Measurements from ENCODE around the gene CCDC175.
A peak's percentile ranks its signal among the peaks of the same experiment; 100 is the strongest.

Gene CCDC175

GRCh38 chr14:59582845-59583509 lies 6.4 kb upstream of the CCDC175 start:
- H3K9ac ChIP-seq (ENCODE audit: low read depth, low read length) = no peak overlapping the region
- H3K27me3 ChIP-seq (ENCODE audit: insufficient read depth, low read length) = no peaks in the 10 kb centered on the region
- H3K36me3 ChIP-seq (ENCODE audit: insufficient read depth, low read length) = no peaks in the 10 kb centered on the region
- H3K9me3 ChIP-seq (ENCODE audit: insufficient read depth, low read depth, low read length) = no peaks in the 10 kb centered on the region
- WGBS = 92% methylated on average over 21 of the region's 23 CpGs
- H3K27ac ChIP-seq (ENCODE audit: low read depth, low read length) = no peak overlapping the region
- no peaks in the 10 kb centered on the region for H3K4me1 ChIP-seq (ENCODE audit: insufficient read depth, low read length)
- H3K4me3 ChIP-seq (ENCODE audit: low read length) = no peak overlapping the region

- no peak overlapping the region for H3K9ac ChIP-seq (ENCODE audit: low read depth, low read length)
- H3K4me3 ChIP-seq (ENCODE audit: low read length) = no peak overlapping the region
- WGBS = 100% methylated on average over 3 of the region's 3 CpGs
- no peak overlapping the region for H3K27ac ChIP-seq (ENCODE audit: low read depth, low read length)
- no peaks in the 10 kb centered on the region for H3K4me1 ChIP-seq (ENCODE audit: insufficient read depth, low read length)
- no peaks in the 10 kb centered on the region for H3K9me3 ChIP-seq (ENCODE audit: insufficient read depth, low read depth, low read length)
- no peaks in the 10 kb centered on the region for H3K36me3 ChIP-seq (ENCODE audit: insufficient read depth, low read length)
- H3K27me3 ChIP-seq (ENCODE audit: insufficient read depth, low read length) = no peaks in the 10 kb centered on the region
Observed at GRCh38 chr14:59582161-59582560, 5.5 kb upstream of the CCDC175 start.

- Histone ChIP-seq H3K4me1 (ENCODE audit: insufficient read depth, low read length) (no peaks in the 10 kb centered on the region), H3K27me3 (ENCODE audit: insufficient read depth, low read length) (peaks cover 2% of the 10 kb centered on the region), H3K9ac (ENCODE audit: low read depth, low read length) (no peak overlapping the region), H3K4me3 (ENCODE audit: low read length) (no peak overlapping the region), H3K27ac (ENCODE audit: low read depth, low read length) (no peak overlapping the region), H3K9me3 (ENCODE audit: insufficient read depth, low read depth, low read length) (no peaks in the 10 kb centered on the region), H3K36me3 (ENCODE audit: insufficient read depth, low read length) (no peaks in the 10 kb centered on the region)
- WGBS = 98% methylated on average over 2 of the region's 2 CpGs
Observed at GRCh38 chr14:59580911-59581310, 4.3 kb upstream of the CCDC175 start.

- H3K4me3 ChIP-seq (ENCODE audit: low read length) = no peak overlapping the region
Observed at GRCh38 chr14:59570122-59570521, 6.5 kb downstream of the CCDC175 start.

GRCh38 chr14:59566725-59567124 lies 9.9 kb downstream of the CCDC175 start:
- no peaks in the 10 kb centered on the region for H3K36me3 ChIP-seq (ENCODE audit: insufficient read depth, low read length)
- WGBS = 85% methylated on average over 3 of the region's 3 CpGs
- 0 out of 2 replicates have a peak overlapping the region, but pooled peaks have one; percentile 21 for H3K27ac ChIP-seq (ENCODE audit: low read depth, low read length)
- no peak overlapping the region for H3K9ac ChIP-seq (ENCODE audit: low read depth, low read length)
- no peaks in the 10 kb centered on the region for H3K9me3 ChIP-seq (ENCODE audit: insufficient read depth, low read depth, low read length)
- no peak overlapping the region for H3K4me3 ChIP-seq (ENCODE audit: low read length)
- peaks cover 34% of the 10 kb centered on the region for H3K4me1 ChIP-seq (ENCODE audit: insufficient read depth, low read length)
- no peaks in the 10 kb centered on the region for H3K27me3 ChIP-seq (ENCODE audit: insufficient read depth, low read length)

More at GRCh38 chr14:59570122-59570521, 6.5 kb downstream of the CCDC175 start:
- Histone ChIP-seq H3K27ac (ENCODE audit: low read depth, low read length) (no peak overlapping the region), H3K9ac (ENCODE audit: low read depth, low read length) (no peak overlapping the region), H3K9me3 (ENCODE audit: insufficient read depth, low read depth, low read length) (no peaks in the 10 kb centered on the region), H3K4me1 (ENCODE audit: insufficient read depth, low read length) (peaks cover 17% of the 10 kb centered on the region), H3K36me3 (ENCODE audit: insufficient read depth, low read length) (no peaks in the 10 kb centered on the region), H3K27me3 (ENCODE audit: insufficient read depth, low read length) (no peaks in the 10 kb centered on the region)

GRCh38 chr14:59566296-59566695 lies 10.3 kb downstream of the CCDC175 start:
- peak overlapping the region; percentile 67; the same call in 1 of the 2 replicates for H3K27ac ChIP-seq (ENCODE audit: low read depth, low read length)
- no peak overlapping the region for H3K4me3 ChIP-seq (ENCODE audit: low read length)
- H3K36me3 ChIP-seq (ENCODE audit: insufficient read depth, low read length) = no peaks in the 10 kb centered on the region
- no peaks in the 10 kb centered on the region for H3K27me3 ChIP-seq (ENCODE audit: insufficient read depth, low read length)
- 8% methylated on average over 1 of the region's 1 CpG for WGBS
- no peak overlapping the region for H3K9ac ChIP-seq (ENCODE audit: low read depth, low read length)
- no peaks in the 10 kb centered on the region for H3K9me3 ChIP-seq (ENCODE audit: insufficient read depth, low read depth, low read length)
- peaks cover 34% of the 10 kb centered on the region for H3K4me1 ChIP-seq (ENCODE audit: insufficient read depth, low read length)

- no peaks in the 10 kb centered on the region for H3K9me3 ChIP-seq (ENCODE audit: insufficient read depth, low read depth, low read length)
- WGBS = 92% methylated on average over 1 of the region's 1 CpG
- no peaks in the 10 kb centered on the region for H3K27me3 ChIP-seq (ENCODE audit: insufficient read depth, low read length)
- no peaks in the 10 kb centered on the region for H3K36me3 ChIP-seq (ENCODE audit: insufficient read depth, low read length)
- H3K4me3 ChIP-seq (ENCODE audit: low read length) = no peak overlapping the region
- peaks cover 34% of the 10 kb centered on the region for H3K4me1 ChIP-seq (ENCODE audit: insufficient read depth, low read length)
- H3K9ac ChIP-seq (ENCODE audit: low read depth, low read length) = no peak overlapping the region
- no peak overlapping the region for H3K27ac ChIP-seq (ENCODE audit: low read depth, low read length)
Observed at GRCh38 chr14:59565087-59565486, 11.5 kb downstream of the CCDC175 start.

- Histone ChIP-seq H3K27ac (ENCODE audit: low read depth, low read length) (no peak overlapping the region), H3K27me3 (ENCODE audit: insufficient read depth, low read length) (no peaks in the 10 kb centered on the region), H3K36me3 (ENCODE audit: insufficient read depth, low read length) (no peaks in the 10 kb centered on the region), H3K4me3 (ENCODE audit: low read length) (no peak overlapping the region), H3K9ac (ENCODE audit: low read depth, low read length) (no peak overlapping the region), H3K9me3 (ENCODE audit: insufficient read depth, low read depth, low read length) (no peaks in the 10 kb centered on the region), H3K4me1 (ENCODE audit: insufficient read depth, low read length) (peaks cover 34% of the 10 kb centered on the region)
- WGBS = 50% methylated on average over 2 of the region's 2 CpGs
Observed at GRCh38 chr14:59564366-59564765, 12.2 kb downstream of the CCDC175 start.

- Histone ChIP-seq H3K27me3 (ENCODE audit: insufficient read depth, low read length) (no peaks in the 10 kb centered on the region), H3K9me3 (ENCODE audit: insufficient read depth, low read depth, low read length) (peaks cover 8% of the 10 kb centered on the region), H3K9ac (ENCODE audit: low read depth, low read length) (no peak overlapping the region), H3K27ac (ENCODE audit: low read depth, low read length) (no peak overlapping the region), H3K36me3 (ENCODE audit: insufficient read depth, low read length) (no peaks in the 10 kb centered on the region; the same call in 1 of the 2 replicates), H3K4me3 (ENCODE audit: low read length) (no peak overlapping the region), H3K4me1 (ENCODE audit: insufficient read depth, low read length) (no peaks in the 10 kb centered on the region; the same call in 1 of the 2 replicates)
- 100% methylated on average over 2 of the region's 2 CpGs for WGBS
Observed at GRCh38 chr14:59547310-59547709, 29.3 kb downstream of the CCDC175 start.

- H3K9me3 ChIP-seq (ENCODE audit: insufficient read depth, low read depth, low read length) = no peaks in the 10 kb centered on the region
- H3K4me3 ChIP-seq (ENCODE audit: low read length) = no peak overlapping the region
- no peaks in the 10 kb centered on the region; the same call in 1 of the 2 replicates for H3K4me1 ChIP-seq (ENCODE audit: insufficient read depth, low read length)
- 76% methylated on average over 7 of the region's 7 CpGs for WGBS
- no peaks in the 10 kb centered on the region for H3K36me3 ChIP-seq (ENCODE audit: insufficient read depth, low read length)
- H3K9ac ChIP-seq (ENCODE audit: low read depth, low read length) = no peak overlapping the region
- H3K27me3 ChIP-seq (ENCODE audit: insufficient read depth, low read length) = no peaks in the 10 kb centered on the region
- no peak overlapping the region for H3K27ac ChIP-seq (ENCODE audit: low read depth, low read length)
Observed at GRCh38 chr14:59543873-59544272, 32.7 kb downstream of the CCDC175 start.

GRCh38 chr14:59541731-59542130 lies 34.9 kb downstream of the CCDC175 start:
- Histone ChIP-seq H3K27me3 (ENCODE audit: insufficient read depth, low read length) (no peaks in the 10 kb centered on the region), H3K27ac (ENCODE audit: low read depth, low read length) (no peak overlapping the region), H3K9ac (ENCODE audit: low read depth, low read length) (no peak overlapping the region), H3K4me1 (ENCODE audit: insufficient read depth, low read length) (no peaks in the 10 kb centered on the region; the same call in 1 of the 2 replicates), H3K4me3 (ENCODE audit: low read length) (no peak overlapping the region), H3K9me3 (ENCODE audit: insufficient read depth, low read depth, low read length) (no peaks in the 10 kb centered on the region), H3K36me3 (ENCODE audit: insufficient read depth, low read length) (no peaks in the 10 kb centered on the region)
- no CpG with 5 or more reads among the region's 2 CpGs for WGBS

- Histone ChIP-seq H3K9me3 (ENCODE audit: insufficient read depth, low read depth, low read length) (no peaks in the 10 kb centered on the region), H3K36me3 (ENCODE audit: insufficient read depth, low read length) (no peaks in the 10 kb centered on the region), H3K4me3 (ENCODE audit: low read length) (no peak overlapping the region), H3K4me1 (ENCODE audit: insufficient read depth, low read length) (no peaks in the 10 kb centered on the region; the same call in 1 of the 2 replicates), H3K27me3 (ENCODE audit: insufficient read depth, low read length) (no peaks in the 10 kb centered on the region), H3K27ac (ENCODE audit: low read depth, low read length) (no peak overlapping the region), H3K9ac (ENCODE audit: low read depth, low read length) (no peak overlapping the region)
- 76% methylated on average over 1 of the region's 1 CpG for WGBS
Observed at GRCh38 chr14:59540852-59541251, 35.8 kb downstream of the CCDC175 start.
